IMR-90 (cell line): ENCODE data around the gene ABR. TPM values are rescaled to one million over a fixed set of nuclear protein-coding genes. Genes with fewer than 3 reads are reported as not detected.

ENCODE experiments used
- ATAC-seq: fragments of 200-7000 bp; cut with Tn5 transposase; 2 replicates; pipeline ENCODE4 v1.9.1; 2020; ENCODE audit warnings: low read depth, mild to moderate bottlenecking, moderate library complexity
- BruUV-seq: library from RNA; stranded (reverse); fragments of 400-500 nt; replicated peaks from 2 replicates; lab custom pipeline; 2021; lab: Mats Ljungman, UMichigan
- CTCF ChIA-PET: fragments of 300-600 bp; formaldehyde crosslinking; extraction: SDS; loops from one replicate; lab custom pipeline; 2021; ENCODE audit warnings: antibody characterized with exemption; lab: Yijun Ruan, JAX
- POLR2A ChIA-PET: fragments of 300-600 bp; sonication (Branson Sonifier 250); formaldehyde crosslinking; loops from one replicate; lab custom pipeline; 2022; ENCODE audit warnings: antibody characterized with exemption; ENCODE audit not compliant: unreplicated experiment; lab: Charles Lee
- DNase-seq: peaks from one replicate; pipeline ENCODE4 v3.0.0; 2013
- H2AFZ ChIP-seq: replicated peaks from 2 replicates; pipeline ENCODE3; 2013; ENCODE audit warnings: low read length, mild to moderate bottlenecking; ENCODE audit not compliant: poor library complexity
- H2AK5ac ChIP-seq: 2 replicates; pipeline ENCODE4 v1.6.1; 2013; ENCODE audit warnings: low read depth, low read length, inconsistent platforms
- H2AK9ac ChIP-seq: replicated peaks from 2 replicates; pipeline ENCODE3; 2013; ENCODE audit warnings: mild to moderate bottlenecking, low read depth, low read length, moderate library complexity; ENCODE audit not compliant: poor library complexity
- H2BK120ac ChIP-seq: 2 replicates; pipeline ENCODE4 v1.6.1; 2013; ENCODE audit warnings: low read depth, low read length, inconsistent platforms
- H2BK15ac ChIP-seq: 3 replicates; pipeline ENCODE4 v1.6.1; 2013; ENCODE audit warnings: low read depth, low read length, inconsistent platforms
- H2BK20ac ChIP-seq: 2 replicates; pipeline ENCODE4 v1.6.1; 2013; ENCODE audit warnings: low read depth, mild to moderate bottlenecking, inconsistent platforms, low read length, moderate library complexity
- H2BK5ac ChIP-seq: 2 replicates; pipeline ENCODE4 v1.6.1; 2013; ENCODE audit warnings: mild to moderate bottlenecking, low read depth, low read length, inconsistent platforms; ENCODE audit not compliant: poor library complexity, severe bottlenecking
- H3K14ac ChIP-seq: replicated peaks from 2 replicates; pipeline ENCODE4 v1.6.1; 2013; ENCODE audit warnings: low read depth, low read length, inconsistent platforms
- H3K18ac ChIP-seq: 2 replicates; pipeline ENCODE4 v1.6.1; 2013; ENCODE audit warnings: low read depth, low read length, control low read depth
- H3K23ac ChIP-seq: 2 replicates; pipeline ENCODE4 v1.6.1; 2013; ENCODE audit warnings: low read depth, low read length, inconsistent platforms
- H3K27ac ChIP-seq: 2 replicates; pipeline ENCODE4 v1.5.1; 2013; ENCODE audit warnings: mild to moderate bottlenecking, control low read depth, low read length; ENCODE audit not compliant: insufficient read depth
- H3K27me3 ChIP-seq: 2 replicates; pipeline ENCODE4 v1.6.1; 2013; ENCODE audit warnings: low read length; ENCODE audit not compliant: control insufficient read depth, insufficient read depth
- H3K36me3 ChIP-seq: 2 replicates; pipeline ENCODE4 v1.6.1; 2013; ENCODE audit warnings: low read length, mixed read lengths; ENCODE audit not compliant: control insufficient read depth, insufficient read depth
- H3K4ac ChIP-seq: 2 replicates; pipeline ENCODE4 v1.6.1; 2013; ENCODE audit warnings: low read depth, low read length, inconsistent platforms
- H3K4me1 ChIP-seq: 2 replicates; pipeline ENCODE4 v1.6.1; 2013; ENCODE audit warnings: low read length, mixed read lengths; ENCODE audit not compliant: control insufficient read depth, insufficient read depth
- H3K4me2 ChIP-seq: 2 replicates; pipeline ENCODE4 v1.6.1; 2013; ENCODE audit warnings: low read depth, mild to moderate bottlenecking, control low read depth, low read length, moderate library complexity
- H3K4me3 ChIP-seq: 2 replicates; pipeline ENCODE4 v1.5.1; 2013; ENCODE audit warnings: low read depth, mild to moderate bottlenecking, control low read depth, low read length, moderate library complexity; ENCODE audit not compliant: insufficient read depth
- H3K56ac ChIP-seq: 2 replicates; pipeline ENCODE4 v1.6.1; 2013; ENCODE audit warnings: low read length, inconsistent platforms; ENCODE audit not compliant: insufficient read depth; ENCODE audit errors: extremely low read depth
- H3K79me1 ChIP-seq, 2 experiments: 2 replicates each; pipeline ENCODE4 v1.6.1; 2013; ENCODE audit warnings: low read length in 2 of 2, inconsistent platforms in 1 of 2, low read depth in 1 of 2
- H3K9ac ChIP-seq: 2 replicates; pipeline ENCODE4 v1.6.1; 2013; ENCODE audit warnings: low read depth, low read length, control low read depth
- H3K9me1 ChIP-seq: 2 replicates; pipeline ENCODE4 v1.6.1; 2013; ENCODE audit warnings: low read length, inconsistent platforms; ENCODE audit not compliant: insufficient read depth
- H3K9me3 ChIP-seq: 2 replicates; pipeline ENCODE4 v1.6.1; 2013; ENCODE audit warnings: low read length; ENCODE audit not compliant: control insufficient read depth, insufficient read depth
- H4K20me1 ChIP-seq: 2 replicates; pipeline ENCODE4 v1.6.1; 2013; ENCODE audit warnings: low read length, inconsistent platforms; ENCODE audit not compliant: insufficient read depth
- H4K5ac ChIP-seq: 2 replicates; pipeline ENCODE4 v1.6.1; 2013; ENCODE audit warnings: mild to moderate bottlenecking, low read depth, low read length, control low read depth
- H4K8ac ChIP-seq, 2 experiments: 2 replicates each; pipeline ENCODE4 v1.6.1; 2013; ENCODE audit warnings: low read depth in 2 of 2, low read length in 2 of 2, control low read depth in 1 of 2, inconsistent platforms in 1 of 2
- H4K91ac ChIP-seq: 2 replicates; pipeline ENCODE4 v1.6.1; 2013; ENCODE audit warnings: low read depth, low read length, inconsistent platforms; ENCODE audit not compliant: insufficient read depth
- CEBPB ChIP-seq: IDR thresholded peaks from 2 replicates; pipeline ENCODE4 v1.6.1; 2012; ENCODE audit warnings: low read depth, low read length, improper control_type of control experiment
- CHD1 ChIP-seq: IDR thresholded peaks from 2 replicates; pipeline ENCODE4 v1.6.1; 2012; ENCODE audit warnings: low read depth, low read length, improper control_type of control experiment
- FOS ChIP-seq: fragments of 150-350 bp; IDR thresholded peaks from 2 replicates; pipeline ENCODE4 v1.6.1; 2016; ENCODE audit warnings: low read depth, low read length
- MXI1 ChIP-seq: IDR thresholded peaks from 2 replicates; pipeline ENCODE4 v1.6.1; 2012; ENCODE audit warnings: low read depth, mild to moderate bottlenecking, low read length, moderate library complexity, borderline replicate concordance
- NFE2L2 ChIP-seq: fragments of 150-350 bp; IDR thresholded peaks from 2 replicates; pipeline ENCODE4 v1.6.1; 2016; ENCODE audit warnings: low read depth, mild to moderate bottlenecking, low read length
- POLR2A ChIP-seq: IDR thresholded peaks from 2 replicates; pipeline ENCODE4 v1.6.1; 2012; ENCODE audit warnings: mild to moderate bottlenecking, low read depth, low read length
- RFX5 ChIP-seq: IDR thresholded peaks from 2 replicates; pipeline ENCODE4 v1.8.0; 2012; ENCODE audit warnings: low read depth, mild to moderate bottlenecking, low read length, moderate library complexity
- SMC3 ChIP-seq: fragments of 150-350 bp; IDR thresholded peaks from 2 replicates; pipeline ENCODE4 v1.6.1; 2016; ENCODE audit warnings: low read depth, mild to moderate bottlenecking, antibody characterized with exemption, low read length, moderate library complexity
- WGBS, 2 experiments: methylation state at CpG; one replicate each; pipeline versions ENCODE4 v1.1.5 to v1.1.7; 2013; ENCODE audit warnings: missing lambda C conversion rate in 2 of 2; ENCODE audit not compliant: insufficient read length in 1 of 2; ENCODE audit errors: extremely low coverage in 2 of 2; 5-methylcytosine and 5-hydroxymethylcytosine counted together
- dilution Hi-C: fragments of 300-500 bp; cut with HindIII; formaldehyde crosslinking; loops from one replicate; pipeline ENCODE4 v1.14.3; 2018; ENCODE audit warnings: low sequenced_read_pairs; ENCODE audit not compliant: unreplicated experiment
- in situ Hi-C: fragments of 300-500 bp; cut with MboI; formaldehyde crosslinking; loops from 3 replicates; pipeline ENCODE4 v1.14.3; 2019; ENCODE audit warnings: low sequenced_read_pairs, inconsistent platforms, mixed read lengths
- intact Hi-C: fragments of 100-400 bp; cut with micrococcal nuclease; formaldehyde crosslinking; loops from 2 replicates; pipeline ENCODE4 v1.10.0; 2022
- polyA plus RNA-seq, 3 experiments: library from polyadenylated mRNA; depleted of rRNA; stranded (reverse); fragments of >200 nt; gene quantifications; 2 replicates each; pipeline ENCODE4 v1.2.3, GENCODE V29; 2012; ENCODE audit warnings: low replicate concordance in 1 of 3
- total RNA-seq: library from RNA; depleted of rRNA; stranded (reverse); fragments of >200 nt; gene quantifications from 2 replicates; pipeline ENCODE4 v1.2.3, GENCODE V29; 2012
- TF ChIP-seq, protein P1 (sequence below): conservative IDR thresholded peaks from 2 replicates; pipeline ENCODE4 v1.5.1; 2012; ENCODE audit warnings: mild to moderate bottlenecking, low read depth, low read length, improper control_type of control experiment
- TF ChIP-seq, protein P2 (sequence below): fragments of 150-350 bp; IDR thresholded peaks from 2 replicates; pipeline ENCODE4 v1.6.1; 2017; ENCODE audit warnings: mild to moderate bottlenecking, antibody characterized with exemption, low read length, low read depth

Gene ABR
- total and polyA plus RNA-seq, 2 of the 4 experiments (the other 2 are of a cell fraction): 28.3 to 79.7 TPM

DNA sequence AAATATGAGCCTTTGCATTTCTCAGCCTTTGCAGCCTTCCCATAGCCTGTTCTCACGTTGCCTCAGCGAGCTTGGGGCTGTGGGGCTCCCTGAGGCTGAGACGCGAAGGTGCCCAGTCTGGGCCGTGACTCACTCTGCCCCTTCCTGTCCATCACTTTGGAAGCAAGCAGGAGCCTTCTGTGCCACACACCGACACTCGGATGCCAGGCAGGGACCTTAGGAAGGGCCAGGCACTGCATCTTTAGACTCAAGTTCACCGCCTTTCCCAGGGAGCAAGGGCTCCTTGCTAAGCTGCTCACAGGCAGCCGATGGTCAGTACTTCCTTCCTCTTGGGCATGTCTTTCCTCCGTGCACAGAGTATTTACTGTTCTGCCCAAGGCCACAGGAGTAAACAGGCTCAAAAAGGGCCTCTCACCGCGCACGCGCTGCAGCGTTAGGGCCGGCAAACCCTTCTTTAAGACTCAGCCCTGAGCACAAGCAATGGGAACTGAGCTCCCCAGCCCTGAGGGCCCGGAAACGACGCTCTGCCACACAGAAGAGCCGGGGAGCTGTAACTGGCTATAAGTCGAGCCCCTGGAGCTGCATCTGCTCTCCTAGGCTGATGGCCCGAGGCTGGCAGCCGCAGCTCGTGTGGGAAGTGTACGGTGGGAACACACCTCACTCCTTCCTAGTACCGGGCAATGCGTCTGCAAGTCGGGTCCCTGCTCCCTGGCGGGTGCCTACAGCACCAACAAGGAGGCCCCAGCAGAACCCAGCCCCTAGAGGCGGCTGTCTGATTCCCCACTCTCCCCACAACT is 175.6 kb downstream of the ABR start:
- ATAC-seq (no peak), DNase-seq (no peak)
- Histone ChIP-seq H3K4me2 (no peak overlapping the region; the same call in 1 of the 2 replicates), H3K4ac (peak overlapping the region; percentile 79), H3K27me3 (no peaks in the 10 kb centered on the region), H3K23ac (peak overlapping the region; percentile 66; the same call in 1 of the 2 replicates), H4K5ac (peak overlapping the region; percentile 53; the same call in 1 of the 2 replicates), H2BK5ac (no peak overlapping the region), H3K36me3 (peaks cover 58% of the 10 kb centered on the region), H3K4me3 (no peak overlapping the region), H3K14ac (peak overlapping the region; percentile 83; the same call in 1 of the 2 replicates), H4K91ac (0 out of 2 replicates have a peak overlapping the region, but pooled peaks have one; percentile 24), H3K18ac (peak overlapping the region; percentile 51; the same call in 1 of the 2 replicates), H2AK5ac (peak overlapping the region; percentile 77; the same call in 1 of the 2 replicates), H2BK120ac (peak overlapping the region; percentile 85), H3K9me3 (no peaks in the 10 kb centered on the region), H3K9ac (no peak overlapping the region), H4K8ac (peak overlapping the region in 1 of 2 experiments; percentile 83; a peak in 1 of 4 replicates), H2AK9ac (peak overlapping the region; percentile 68), H2BK15ac (peak overlapping the region; percentile 64; the same call in 1 of the 3 replicates), H3K4me1 (peaks cover 46% of the 10 kb centered on the region), H3K9me1 (peaks cover 26% of the 10 kb centered on the region), H3K56ac (no peak overlapping the region), H2BK20ac (peak overlapping the region; percentile 81; the same call in 1 of the 2 replicates), H4K20me1 (peaks cover 59% of the 10 kb centered on the region), H3K79me1 (peaks cover 14 to 51% of the 10 kb centered on the region in 2 experiments), H2AFZ (no peak overlapping the region), H3K27ac (peak overlapping the region; percentile 84; the same call in 1 of the 2 replicates)
- no peak for TF ChIP-seq NFE2L2
- TF ChIP-seq FOS: no peak
- TF ChIP-seq POLR2A: no peak
- TF ChIP-seq, protein P1, sequence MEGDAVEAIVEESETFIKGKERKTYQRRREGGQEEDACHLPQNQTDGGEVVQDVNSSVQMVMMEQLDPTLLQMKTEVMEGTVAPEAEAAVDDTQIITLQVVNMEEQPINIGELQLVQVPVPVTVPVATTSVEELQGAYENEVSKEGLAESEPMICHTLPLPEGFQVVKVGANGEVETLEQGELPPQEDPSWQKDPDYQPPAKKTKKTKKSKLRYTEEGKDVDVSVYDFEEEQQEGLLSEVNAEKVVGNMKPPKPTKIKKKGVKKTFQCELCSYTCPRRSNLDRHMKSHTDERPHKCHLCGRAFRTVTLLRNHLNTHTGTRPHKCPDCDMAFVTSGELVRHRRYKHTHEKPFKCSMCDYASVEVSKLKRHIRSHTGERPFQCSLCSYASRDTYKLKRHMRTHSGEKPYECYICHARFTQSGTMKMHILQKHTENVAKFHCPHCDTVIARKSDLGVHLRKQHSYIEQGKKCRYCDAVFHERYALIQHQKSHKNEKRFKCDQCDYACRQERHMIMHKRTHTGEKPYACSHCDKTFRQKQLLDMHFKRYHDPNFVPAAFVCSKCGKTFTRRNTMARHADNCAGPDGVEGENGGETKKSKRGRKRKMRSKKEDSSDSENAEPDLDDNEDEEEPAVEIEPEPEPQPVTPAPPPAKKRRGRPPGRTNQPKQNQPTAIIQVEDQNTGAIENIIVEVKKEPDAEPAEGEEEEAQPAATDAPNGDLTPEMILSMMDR: no peak
- no peak for TF ChIP-seq SMC3
- TF ChIP-seq, protein P2, sequence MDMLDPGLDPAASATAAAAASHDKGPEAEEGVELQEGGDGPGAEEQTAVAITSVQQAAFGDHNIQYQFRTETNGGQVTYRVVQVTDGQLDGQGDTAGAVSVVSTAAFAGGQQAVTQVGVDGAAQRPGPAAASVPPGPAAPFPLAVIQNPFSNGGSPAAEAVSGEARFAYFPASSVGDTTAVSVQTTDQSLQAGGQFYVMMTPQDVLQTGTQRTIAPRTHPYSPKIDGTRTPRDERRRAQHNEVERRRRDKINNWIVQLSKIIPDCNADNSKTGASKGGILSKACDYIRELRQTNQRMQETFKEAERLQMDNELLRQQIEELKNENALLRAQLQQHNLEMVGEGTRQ: no peak
- TF ChIP-seq RFX5: no peak
- TF ChIP-seq MXI1: no peak
- TF ChIP-seq CEBPB: no peak
- TF ChIP-seq CHD1: no peak
- ChIA-PET POLR2A (no interaction called here), CTCF (no interaction called here)
- intact Hi-C loops: no loop called here
- dilution Hi-C loops: no loop called here
- in situ Hi-C loops: no loop called here
- 80% methylated on average over 18 of the region's 30 CpGs; no CpG with 5 or more reads in 1 of the 2 experiments for WGBS, 2 experiments
- TSS peak; percentile 71 for BruUV-seq
